IPS-NIHi7 (cell line): ENCODE measurements around the gene TUBE1.
"Not testable (repeated sequence)": the region's sequence is repeated elsewhere in the genome, so short reads cannot be mapped to it uniquely, and the experiment has no call there.

Source experiments
- DNase-seq: peaks from one replicate; pipeline ENCODE4 v3.0.0; 2012; ENCODE audit warnings: mixed read lengths; ENCODE audit errors: extremely low spot score

Gene TUBE1, protein sequence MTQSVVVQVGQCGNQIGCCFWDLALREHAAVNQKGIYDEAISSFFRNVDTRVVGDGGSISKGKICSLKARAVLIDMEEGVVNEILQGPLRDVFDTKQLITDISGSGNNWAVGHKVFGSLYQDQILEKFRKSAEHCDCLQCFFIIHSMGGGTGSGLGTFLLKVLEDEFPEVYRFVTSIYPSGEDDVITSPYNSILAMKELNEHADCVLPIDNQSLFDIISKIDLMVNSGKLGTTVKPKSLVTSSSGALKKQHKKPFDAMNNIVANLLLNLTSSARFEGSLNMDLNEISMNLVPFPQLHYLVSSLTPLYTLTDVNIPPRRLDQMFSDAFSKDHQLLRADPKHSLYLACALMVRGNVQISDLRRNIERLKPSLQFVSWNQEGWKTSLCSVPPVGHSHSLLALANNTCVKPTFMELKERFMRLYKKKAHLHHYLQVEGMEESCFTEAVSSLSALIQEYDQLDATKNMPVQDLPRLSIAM

DNA sequence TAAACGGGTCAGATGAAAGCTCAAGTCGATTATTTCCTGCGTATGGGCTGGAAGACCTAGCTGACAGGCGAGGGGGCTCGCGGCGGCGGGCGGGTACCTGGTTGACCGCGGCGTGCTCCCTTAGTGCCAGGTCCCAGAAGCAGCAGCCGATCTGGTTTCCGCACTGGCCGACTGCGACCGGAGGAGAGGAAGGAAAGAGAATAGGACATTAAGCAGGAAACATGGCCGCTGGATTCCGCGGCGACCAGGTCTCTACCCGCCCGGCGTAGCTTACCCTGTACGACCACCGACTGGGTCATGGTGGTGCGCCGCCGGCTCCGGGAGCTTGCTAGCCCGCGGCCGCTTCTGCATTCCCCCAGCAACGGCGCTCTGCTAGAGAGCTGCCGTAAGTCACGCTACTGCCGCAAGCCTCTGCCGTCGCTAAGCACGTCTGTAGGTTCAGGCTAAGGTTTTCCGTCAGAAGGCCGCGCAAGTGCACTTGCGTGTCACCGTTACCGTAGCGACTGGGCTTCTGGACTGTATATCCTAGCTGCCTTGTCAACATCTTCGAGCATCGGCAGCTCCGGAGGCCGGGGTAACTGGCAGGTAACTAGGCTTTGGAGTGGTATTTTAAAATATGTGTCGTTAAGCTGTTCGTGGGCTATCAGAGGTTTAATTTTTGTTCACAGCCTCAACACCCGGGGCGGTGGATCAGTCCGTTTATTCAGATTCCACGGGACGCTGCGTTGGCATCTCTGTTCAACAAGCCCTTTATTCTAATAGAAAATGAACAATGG lies at the start of gene TUBE1, which contains the start of gene FAM229B:
TSS of gene TUBE1 (minus strand) at position 347 of the 776 bp plus-strand sequence. CDS start at position 299, 48 bp downstream.
TSS of gene FAM229B (plus strand) at position 456 of the 776 bp plus-strand sequence. CDS start 11,693 bp downstream, outside the sequence.
- peak; percentile 90 for DNase-seq

DNA sequence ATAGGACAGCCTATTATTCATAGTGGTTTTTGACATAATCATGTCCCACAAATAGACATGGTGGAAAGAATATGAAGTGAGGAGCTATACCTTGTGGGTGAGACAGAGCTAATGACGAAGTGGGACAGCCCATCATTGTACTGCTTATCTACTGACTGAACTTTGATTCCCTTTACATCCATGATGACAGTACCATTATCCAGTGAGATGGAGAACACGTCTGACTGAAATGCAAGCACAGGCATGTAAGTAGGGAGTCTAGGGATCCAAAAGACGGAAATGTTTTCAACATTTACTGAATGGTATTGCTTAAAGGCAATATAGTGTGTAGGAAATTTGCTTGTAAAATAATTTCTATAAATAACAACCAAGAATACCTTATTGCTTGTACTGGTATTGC lies 43.6 kb upstream of the TUBE1 start:
- DNase-seq = no peak

DNA sequence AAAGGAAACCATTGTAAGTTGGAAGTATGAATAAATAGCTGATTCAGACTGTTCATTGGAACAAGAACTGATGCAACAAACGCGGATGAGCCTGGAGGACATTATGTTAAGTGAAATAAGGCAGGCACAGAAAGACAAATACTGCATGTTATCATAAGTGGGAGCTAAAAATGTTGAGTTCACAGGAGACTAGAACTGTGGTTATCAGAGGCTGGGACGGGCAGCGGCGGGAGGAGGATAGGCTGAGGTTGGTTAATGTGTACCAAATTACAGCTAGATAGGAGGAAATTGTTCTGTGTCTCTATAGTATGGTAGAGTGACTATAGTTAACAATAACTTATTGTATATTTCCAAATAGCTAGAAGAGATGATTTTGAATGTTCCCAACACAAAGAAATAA lies 40.9 kb upstream of the TUBE1 start:
- no peak for DNase-seq

DNA sequence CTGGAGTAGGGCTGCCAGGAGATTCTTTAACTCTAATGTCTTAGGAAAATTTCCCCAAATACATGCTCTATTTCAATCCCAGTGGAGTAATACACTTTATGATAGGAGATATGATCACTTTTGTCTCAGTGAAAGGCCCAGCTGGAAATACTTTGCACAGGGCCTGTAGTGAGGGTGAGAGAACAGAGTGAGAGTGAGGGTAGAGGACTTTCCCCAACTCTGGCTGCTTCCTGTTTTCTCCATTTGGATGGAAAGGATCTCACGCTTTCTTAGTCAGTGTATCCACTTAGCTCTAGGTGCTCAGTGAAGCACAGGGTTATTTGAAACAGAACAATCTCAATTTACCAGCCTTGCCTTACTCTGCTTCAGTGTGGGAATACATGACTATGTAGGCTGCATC lies 36.7 kb upstream of the TUBE1 start:
- DNase-seq = no peak

DNA sequence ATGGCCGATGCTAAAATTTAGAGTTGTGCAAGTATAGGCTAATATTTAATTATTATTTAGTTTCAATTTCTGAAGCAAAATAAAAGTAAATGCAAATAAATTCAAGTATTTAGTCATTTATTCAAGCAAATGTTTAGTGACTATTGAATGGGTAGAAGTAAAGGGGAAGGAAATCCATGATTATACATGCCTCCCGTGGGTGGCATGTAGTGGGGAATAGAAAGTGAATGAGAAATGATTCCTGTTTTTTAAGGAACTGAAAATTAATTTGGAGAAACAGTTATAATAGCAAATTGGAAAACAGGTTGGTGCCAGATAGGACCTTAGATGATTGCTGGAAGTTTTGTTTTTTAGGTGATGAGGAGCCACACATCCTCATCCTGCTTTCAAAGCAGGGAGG lies 35.5 kb upstream of the TUBE1 start:
- DNase-seq = no peak

DNA sequence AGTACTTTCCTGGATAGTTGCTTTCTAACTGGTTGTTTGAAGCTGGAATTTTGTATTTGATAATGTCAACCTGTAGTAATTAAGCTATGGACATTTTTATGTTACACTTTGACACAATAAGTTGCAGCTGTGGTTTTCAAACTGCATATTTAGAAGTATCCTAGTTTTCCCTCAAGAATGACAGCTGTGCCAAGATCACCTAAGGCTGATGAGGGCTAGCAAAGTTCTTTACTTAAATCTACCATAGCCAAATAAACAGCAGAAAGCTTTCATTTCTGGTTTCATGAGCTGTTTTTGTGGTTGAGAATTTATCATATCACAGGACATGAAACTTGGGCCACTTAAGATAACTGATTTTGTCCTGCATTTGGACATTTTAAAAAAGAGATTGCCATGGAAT lies 30.8 kb upstream of the TUBE1 start:
- no peak for DNase-seq

DNA sequence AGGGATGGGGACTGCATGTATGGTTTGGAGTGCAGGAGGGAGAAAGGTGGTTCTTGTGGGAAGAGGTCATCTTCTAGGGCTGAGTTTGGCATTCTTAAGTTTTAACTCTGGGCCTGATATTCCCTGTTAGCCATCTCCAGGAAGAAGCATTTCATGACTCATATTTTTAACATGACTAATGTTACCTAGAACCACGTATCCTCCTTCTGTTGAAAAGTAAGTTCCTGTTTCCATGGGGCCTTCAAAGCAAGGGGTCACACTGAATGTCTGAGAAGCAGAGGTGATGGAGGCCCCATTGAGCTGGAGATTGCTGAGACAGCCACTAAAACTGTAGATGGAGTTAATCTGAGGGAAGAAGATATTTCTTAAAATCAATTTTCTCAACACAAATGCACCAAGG lies 30.3 kb upstream of the TUBE1 start:
- DNase-seq = no peak

DNA sequence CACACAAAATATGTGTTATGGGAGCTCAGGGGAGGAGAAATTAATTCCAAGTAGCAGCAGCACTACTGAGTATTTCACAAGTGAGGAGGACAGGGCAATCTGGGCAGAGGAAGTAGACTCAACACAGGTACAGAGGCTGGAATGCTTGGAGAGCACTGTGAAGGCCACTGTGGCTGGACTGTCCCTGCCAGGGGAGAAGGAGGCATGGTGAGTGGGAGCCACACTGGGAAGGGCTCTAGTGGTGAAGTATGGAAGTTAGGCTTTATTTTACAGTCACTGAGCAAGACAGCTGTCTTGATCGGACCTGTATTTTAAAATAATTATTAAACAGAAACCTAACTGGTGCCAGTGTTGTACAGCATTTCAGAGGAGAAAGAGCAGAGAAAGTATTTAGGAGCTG lies 28.9 kb upstream of the TUBE1 start:
- DNase-seq = peak; percentile 20

DNA sequence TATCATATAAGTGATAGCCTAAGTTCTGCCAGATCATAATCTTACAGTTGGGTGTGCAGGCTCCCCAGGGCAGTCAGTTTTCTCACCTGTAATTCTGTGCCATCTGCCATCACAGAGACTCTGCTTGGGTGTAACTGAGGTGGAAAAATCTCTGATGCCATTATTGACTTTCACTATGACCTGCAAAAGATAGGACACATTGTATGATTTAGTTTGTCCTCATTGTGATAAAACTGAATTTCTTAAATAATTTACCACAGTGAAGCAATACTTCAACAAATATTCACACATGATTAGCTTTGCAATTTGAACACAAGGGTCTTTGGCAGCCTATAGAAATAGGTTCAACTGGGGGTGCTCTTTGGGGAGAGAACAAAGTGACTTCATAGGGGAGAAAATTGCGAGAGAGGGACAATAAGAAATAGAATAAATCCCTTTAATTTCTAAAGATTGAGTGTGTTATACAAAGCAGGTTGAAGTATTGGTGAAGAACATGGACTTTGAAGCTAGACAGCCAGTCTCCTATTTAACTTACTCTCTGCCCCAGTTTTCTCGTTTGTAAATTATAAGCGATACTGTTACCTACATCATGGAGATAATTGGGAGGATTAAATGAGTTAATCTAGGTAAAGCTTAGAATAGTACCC lies 27.4 kb upstream of the TUBE1 start:
- DNase-seq = no peak

DNA sequence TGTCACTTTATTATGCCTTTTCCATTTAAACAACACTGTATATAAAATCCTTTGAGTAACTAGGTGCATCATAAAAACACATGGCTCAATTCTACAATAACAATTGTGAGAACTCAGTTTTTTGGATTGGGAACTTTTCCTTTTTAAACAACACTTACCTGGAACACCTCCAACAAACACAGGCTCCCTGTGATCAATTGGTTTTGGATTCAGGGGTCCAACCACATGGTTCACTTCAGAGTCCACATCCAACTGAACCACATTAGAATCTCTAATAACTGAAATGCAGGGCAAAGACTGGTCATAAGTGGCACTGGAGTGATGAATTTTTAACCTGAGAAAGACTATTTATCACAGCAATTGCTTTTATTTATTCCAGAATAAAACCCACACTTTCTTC lies 26.6 kb upstream of the TUBE1 start:
- no peak for DNase-seq

DNA sequence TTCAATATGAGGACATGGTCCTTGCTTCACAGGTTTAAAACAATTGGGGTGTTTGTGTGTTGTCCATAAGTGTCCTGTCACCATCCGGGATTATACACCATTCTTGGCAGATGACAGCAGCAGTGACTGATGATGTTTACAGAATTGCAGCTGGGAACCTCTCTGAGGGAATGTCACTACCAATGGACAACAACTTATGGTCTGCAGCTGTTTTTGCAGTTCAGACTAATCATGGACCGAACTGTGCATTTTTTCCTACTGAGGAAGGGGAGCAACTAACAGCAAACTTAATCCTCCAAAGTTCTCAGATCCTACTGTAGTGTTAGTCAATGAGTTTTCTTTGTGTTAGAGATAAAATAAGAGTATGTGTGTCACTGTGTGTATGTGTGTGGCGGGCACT lies 26.1 kb upstream of the TUBE1 start:
- no peak for DNase-seq

DNA sequence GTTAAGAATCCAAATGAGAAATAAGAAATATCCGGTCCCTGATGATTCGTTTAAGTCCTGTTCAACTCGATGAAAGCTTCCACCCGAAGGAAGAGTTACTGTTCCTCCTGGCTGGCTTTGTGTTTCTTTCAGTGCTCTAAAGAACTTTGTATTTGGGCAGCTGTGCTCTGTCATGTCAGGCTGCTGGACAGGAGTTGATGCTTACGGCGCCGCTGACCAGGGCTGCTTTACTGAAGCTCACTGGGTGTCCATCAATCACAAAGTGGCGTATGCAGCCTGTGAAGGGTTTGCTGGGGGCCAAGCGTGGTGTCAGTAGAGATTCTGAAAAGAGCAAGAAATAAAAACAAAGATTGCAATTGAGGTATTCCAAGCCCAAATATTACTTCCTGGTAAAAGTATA lies 22.0 kb upstream of the TUBE1 start:
- no peak for DNase-seq

DNA sequence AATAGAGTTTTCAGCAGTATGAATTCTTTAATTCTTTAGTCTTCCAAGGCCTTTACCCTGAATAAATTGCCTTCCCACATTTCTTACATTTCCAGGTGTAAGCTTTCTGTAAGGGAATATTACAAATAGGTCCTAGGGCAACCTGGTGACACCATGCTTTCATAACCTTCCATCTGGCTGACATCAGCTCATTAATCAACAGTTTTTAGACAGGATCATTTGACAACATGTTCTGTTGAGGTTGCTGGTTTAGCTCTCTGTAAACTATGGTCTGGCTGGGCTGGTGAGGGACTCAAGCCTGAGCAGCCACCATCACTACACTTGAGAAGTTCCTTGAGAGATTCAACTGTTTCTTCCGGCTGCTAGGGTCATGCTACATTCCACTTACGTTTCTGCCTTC lies 19.3 kb upstream of the TUBE1 start:
- no peak for DNase-seq

DNA sequence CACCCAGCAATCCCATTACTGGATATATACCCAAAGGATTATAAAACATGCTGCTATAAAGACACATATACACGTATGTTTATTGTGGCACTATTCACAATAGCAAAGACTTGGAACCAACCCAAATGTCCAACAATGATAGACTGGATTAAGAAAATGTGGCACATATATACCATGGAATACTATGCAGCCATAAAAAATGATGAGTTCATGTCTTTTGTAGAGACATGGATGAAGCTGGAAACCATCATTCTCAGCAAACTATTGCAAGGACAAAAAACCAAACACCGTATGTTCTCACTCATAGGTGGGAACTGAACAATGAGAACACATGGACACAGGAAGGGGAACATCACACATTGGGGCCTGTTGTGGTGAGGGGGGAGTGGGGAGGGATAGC lies 18.7 kb upstream of the TUBE1 start:
- not testable (repeated sequence) for DNase-seq

DNA sequence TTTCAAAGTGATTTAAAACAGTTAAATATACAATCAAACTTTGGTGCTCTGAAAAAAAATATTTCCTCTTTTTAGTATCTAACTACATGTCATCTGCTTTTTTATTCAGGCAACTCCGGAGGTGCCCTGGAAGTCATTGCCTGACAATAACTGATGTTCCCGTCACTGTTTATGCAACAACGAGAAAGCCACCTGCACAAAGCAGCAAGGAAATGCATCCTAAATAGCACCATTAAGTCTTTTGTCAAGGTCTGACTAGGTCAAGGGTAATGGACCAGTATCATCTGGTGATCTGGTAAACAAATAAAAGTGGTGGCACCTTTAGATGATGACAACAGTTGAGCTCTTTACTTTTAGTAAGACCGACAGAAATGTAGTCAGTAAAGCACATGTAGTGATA lies 13.3 kb upstream of the TUBE1 start:
- DNase-seq = peak; percentile 20

DNA sequence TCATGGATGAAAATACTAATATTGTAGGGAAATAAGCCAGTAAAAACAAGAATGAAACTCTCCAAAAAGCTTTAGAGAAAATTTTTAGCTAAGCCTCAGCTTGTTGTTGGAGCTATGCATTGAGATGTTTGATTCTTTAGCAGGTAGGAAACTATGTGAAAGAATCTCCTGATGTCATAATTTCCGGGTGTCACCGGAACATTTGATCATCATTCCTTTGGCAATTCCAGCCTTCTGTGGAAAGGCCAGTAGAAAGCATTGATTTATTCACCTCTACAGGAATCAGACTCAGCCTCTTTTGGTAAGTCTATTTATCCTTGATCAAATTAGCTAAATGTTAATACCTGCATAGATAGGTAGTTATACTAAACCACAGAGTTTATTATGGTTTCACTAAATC lies 9.6 kb upstream of the TUBE1 start:
- DNase-seq = no peak

DNA sequence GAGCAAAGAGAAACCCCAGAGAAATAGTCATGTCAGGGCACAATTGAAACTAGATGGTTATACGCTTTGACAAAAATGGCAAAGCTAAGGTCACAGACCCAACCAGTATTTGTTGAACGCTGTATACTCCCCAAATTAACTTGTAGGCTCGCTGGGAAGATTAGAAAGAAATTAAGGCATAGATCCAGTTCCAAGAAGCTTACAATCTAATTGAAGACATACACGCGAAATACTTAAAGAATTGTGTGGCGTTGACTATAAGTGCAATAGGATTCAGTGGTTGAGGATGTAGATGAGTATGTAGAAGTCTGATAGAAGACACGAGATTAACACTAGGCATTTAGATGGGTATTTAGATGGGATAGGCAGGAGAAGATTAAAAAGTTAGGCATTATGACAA lies 634 bp upstream of the TUBE1 start:
- DNase-seq = no peak

DNA sequence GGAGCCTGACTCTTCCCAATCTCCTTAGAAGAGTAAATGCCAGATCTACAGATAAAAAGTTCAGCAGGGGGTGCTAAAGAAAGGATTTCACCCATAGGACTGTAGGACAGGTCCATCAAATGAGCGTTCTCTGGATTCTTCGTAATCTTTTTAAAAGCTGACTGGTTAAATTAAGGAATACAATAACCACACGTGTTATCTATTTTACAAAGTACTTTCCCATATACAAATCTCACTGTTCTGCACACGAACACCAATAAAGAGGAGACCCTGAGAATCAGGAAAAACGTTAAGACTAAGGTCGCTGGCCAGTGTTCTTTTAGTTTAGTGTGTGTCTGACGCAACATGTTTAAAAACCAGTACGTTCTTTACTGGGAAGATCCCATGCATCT lies 542 bp downstream of the TUBE1 start:
- DNase-seq = peak; percentile 29

DNA sequence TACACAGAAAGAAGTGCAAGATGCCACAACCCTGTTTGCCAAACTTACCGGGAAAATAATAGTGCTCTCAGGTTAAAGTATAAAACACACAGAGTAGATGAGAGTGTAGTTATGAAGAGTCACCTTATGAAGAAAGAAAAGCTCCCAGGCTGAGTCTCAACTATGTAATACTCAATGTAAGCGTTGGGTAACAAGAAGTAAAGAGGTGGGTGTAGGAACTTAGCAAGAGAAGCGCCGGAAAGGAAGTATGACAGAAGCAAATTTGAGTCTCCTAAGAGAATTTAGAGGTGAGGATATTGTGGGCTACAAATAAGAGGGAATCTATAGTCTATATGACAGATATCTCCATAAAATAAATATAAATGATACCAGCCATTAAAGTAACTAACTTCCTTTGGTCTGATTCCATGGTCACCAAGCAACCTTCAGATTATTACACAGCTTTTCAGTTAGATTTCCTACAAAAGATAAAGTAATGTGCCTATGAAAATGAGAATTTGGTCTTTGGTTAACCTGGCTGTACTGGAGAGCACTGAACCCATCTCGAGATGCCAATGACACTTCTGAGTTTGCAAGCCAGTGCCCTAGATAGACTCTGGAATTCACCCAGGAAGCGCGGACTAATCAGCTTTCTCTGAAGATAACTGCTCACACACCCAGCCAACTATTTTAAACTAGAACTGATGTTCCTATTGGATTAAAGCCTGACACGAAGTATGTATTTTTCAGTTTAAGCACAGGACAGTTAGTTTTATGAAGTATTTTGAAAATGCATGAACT lies 1.8 kb downstream of the TUBE1 start:
- DNase-seq = no peak

DNA sequence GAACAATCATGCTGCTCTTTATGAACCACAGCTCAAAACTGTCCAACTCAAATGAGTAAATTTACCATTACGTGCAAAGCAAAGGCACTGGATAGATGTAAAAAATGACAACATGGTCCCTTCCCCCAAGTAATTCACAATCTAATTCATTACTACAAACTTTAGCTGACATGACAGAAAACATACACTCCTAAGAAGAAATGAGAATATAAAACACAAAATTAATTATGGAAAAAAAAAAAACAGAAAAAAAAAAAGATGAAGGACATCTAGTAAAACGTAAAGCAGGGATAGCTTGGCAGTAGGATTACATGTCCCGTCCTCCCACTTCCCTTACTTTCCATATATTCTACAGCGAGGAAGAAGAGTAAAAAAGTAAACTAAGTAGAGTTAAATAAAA lies 5.7 kb downstream of the TUBE1 start:
- DNase-seq = no peak

DNA sequence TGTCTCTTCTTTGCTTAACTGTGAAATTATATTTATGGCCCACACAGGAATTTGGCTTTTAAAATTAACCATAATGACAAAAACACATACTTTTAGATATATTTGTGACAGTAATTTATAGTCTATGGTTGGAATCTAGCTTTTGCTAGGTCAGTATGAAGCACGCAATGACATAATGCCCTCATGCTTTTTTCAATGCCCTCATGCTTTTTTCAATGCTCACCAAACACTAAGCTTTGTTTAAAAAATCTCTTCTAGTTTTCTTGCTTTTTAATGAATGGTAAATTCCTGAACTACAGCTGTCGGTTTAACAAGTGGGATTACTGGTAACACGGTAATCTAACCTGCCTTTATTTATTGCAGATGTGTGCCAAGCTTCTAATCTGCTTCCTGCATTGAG lies 20.7 kb downstream of the TUBE1 start:
- DNase-seq = no peak
